IMR-90 (cell line): ENCODE results near the gene SOX5. TPM values are rescaled to one million over a fixed set of nuclear protein-coding genes. Genes with fewer than 3 reads are reported as not detected.

Experiments used
- ATAC-seq: fragments of 200-7000 bp; cut with Tn5 transposase; 2 replicates; pipeline ENCODE4 v1.9.1; 2020; ENCODE audit warnings: low read depth, mild to moderate bottlenecking, moderate library complexity
- BruUV-seq: library from RNA; stranded (reverse); fragments of 400-500 nt; replicated peaks from 2 replicates; lab custom pipeline; 2021; lab: Mats Ljungman, UMichigan
- CTCF ChIA-PET: fragments of 300-600 bp; formaldehyde crosslinking; extraction: SDS; loops from one replicate; lab custom pipeline; 2021; ENCODE audit warnings: antibody characterized with exemption; lab: Yijun Ruan, JAX
- POLR2A ChIA-PET: fragments of 300-600 bp; sonication (Branson Sonifier 250); formaldehyde crosslinking; loops from one replicate; lab custom pipeline; 2022; ENCODE audit warnings: antibody characterized with exemption; ENCODE audit not compliant: unreplicated experiment; lab: Charles Lee
- DNase-seq: peaks from one replicate; pipeline ENCODE4 v3.0.0; 2013
- H2AFZ ChIP-seq: replicated peaks from 2 replicates; pipeline ENCODE3; 2013; ENCODE audit warnings: low read length, mild to moderate bottlenecking; ENCODE audit not compliant: poor library complexity
- H2AK5ac ChIP-seq: 2 replicates; pipeline ENCODE4 v1.6.1; 2013; ENCODE audit warnings: low read depth, low read length, inconsistent platforms
- H2AK9ac ChIP-seq: replicated peaks from 2 replicates; pipeline ENCODE3; 2013; ENCODE audit warnings: mild to moderate bottlenecking, low read depth, low read length, moderate library complexity; ENCODE audit not compliant: poor library complexity
- H2BK120ac ChIP-seq: 2 replicates; pipeline ENCODE4 v1.6.1; 2013; ENCODE audit warnings: low read depth, low read length, inconsistent platforms
- H2BK15ac ChIP-seq: 3 replicates; pipeline ENCODE4 v1.6.1; 2013; ENCODE audit warnings: low read depth, low read length, inconsistent platforms
- H2BK20ac ChIP-seq: 2 replicates; pipeline ENCODE4 v1.6.1; 2013; ENCODE audit warnings: low read depth, mild to moderate bottlenecking, inconsistent platforms, low read length, moderate library complexity
- H2BK5ac ChIP-seq: 2 replicates; pipeline ENCODE4 v1.6.1; 2013; ENCODE audit warnings: mild to moderate bottlenecking, low read depth, low read length, inconsistent platforms; ENCODE audit not compliant: poor library complexity, severe bottlenecking
- H3K14ac ChIP-seq: replicated peaks from 2 replicates; pipeline ENCODE4 v1.6.1; 2013; ENCODE audit warnings: low read depth, low read length, inconsistent platforms
- H3K18ac ChIP-seq: 2 replicates; pipeline ENCODE4 v1.6.1; 2013; ENCODE audit warnings: low read depth, low read length, control low read depth
- H3K23ac ChIP-seq: 2 replicates; pipeline ENCODE4 v1.6.1; 2013; ENCODE audit warnings: low read depth, low read length, inconsistent platforms
- H3K27ac ChIP-seq: 2 replicates; pipeline ENCODE4 v1.5.1; 2013; ENCODE audit warnings: mild to moderate bottlenecking, control low read depth, low read length; ENCODE audit not compliant: insufficient read depth
- H3K27me3 ChIP-seq: 2 replicates; pipeline ENCODE4 v1.6.1; 2013; ENCODE audit warnings: low read length; ENCODE audit not compliant: control insufficient read depth, insufficient read depth
- H3K36me3 ChIP-seq: 2 replicates; pipeline ENCODE4 v1.6.1; 2013; ENCODE audit warnings: low read length, mixed read lengths; ENCODE audit not compliant: control insufficient read depth, insufficient read depth
- H3K4ac ChIP-seq: 2 replicates; pipeline ENCODE4 v1.6.1; 2013; ENCODE audit warnings: low read depth, low read length, inconsistent platforms
- H3K4me1 ChIP-seq: 2 replicates; pipeline ENCODE4 v1.6.1; 2013; ENCODE audit warnings: low read length, mixed read lengths; ENCODE audit not compliant: control insufficient read depth, insufficient read depth
- H3K4me2 ChIP-seq: 2 replicates; pipeline ENCODE4 v1.6.1; 2013; ENCODE audit warnings: low read depth, mild to moderate bottlenecking, control low read depth, low read length, moderate library complexity
- H3K4me3 ChIP-seq: 2 replicates; pipeline ENCODE4 v1.5.1; 2013; ENCODE audit warnings: low read depth, mild to moderate bottlenecking, control low read depth, low read length, moderate library complexity; ENCODE audit not compliant: insufficient read depth
- H3K56ac ChIP-seq: 2 replicates; pipeline ENCODE4 v1.6.1; 2013; ENCODE audit warnings: low read length, inconsistent platforms; ENCODE audit not compliant: insufficient read depth; ENCODE audit errors: extremely low read depth
- H3K79me1 ChIP-seq, 2 experiments: 2 replicates each; pipeline ENCODE4 v1.6.1; 2013; ENCODE audit warnings: low read length in 2 of 2, inconsistent platforms in 1 of 2, low read depth in 1 of 2
- H3K9ac ChIP-seq: 2 replicates; pipeline ENCODE4 v1.6.1; 2013; ENCODE audit warnings: low read depth, low read length, control low read depth
- H3K9me1 ChIP-seq: 2 replicates; pipeline ENCODE4 v1.6.1; 2013; ENCODE audit warnings: low read length, inconsistent platforms; ENCODE audit not compliant: insufficient read depth
- H3K9me3 ChIP-seq: 2 replicates; pipeline ENCODE4 v1.6.1; 2013; ENCODE audit warnings: low read length; ENCODE audit not compliant: control insufficient read depth, insufficient read depth
- H4K20me1 ChIP-seq: 2 replicates; pipeline ENCODE4 v1.6.1; 2013; ENCODE audit warnings: low read length, inconsistent platforms; ENCODE audit not compliant: insufficient read depth
- H4K5ac ChIP-seq: 2 replicates; pipeline ENCODE4 v1.6.1; 2013; ENCODE audit warnings: mild to moderate bottlenecking, low read depth, low read length, control low read depth
- H4K8ac ChIP-seq, 2 experiments: 2 replicates each; pipeline ENCODE4 v1.6.1; 2013; ENCODE audit warnings: low read depth in 2 of 2, low read length in 2 of 2, control low read depth in 1 of 2, inconsistent platforms in 1 of 2
- H4K91ac ChIP-seq: 2 replicates; pipeline ENCODE4 v1.6.1; 2013; ENCODE audit warnings: low read depth, low read length, inconsistent platforms; ENCODE audit not compliant: insufficient read depth
- BHLHE40 ChIP-seq: fragments of 150-350 bp; IDR thresholded peaks from 2 replicates; pipeline ENCODE4 v1.6.1; 2016; ENCODE audit warnings: mild to moderate bottlenecking, low read depth, low read length
- CEBPB ChIP-seq: IDR thresholded peaks from 2 replicates; pipeline ENCODE4 v1.6.1; 2012; ENCODE audit warnings: low read depth, low read length, improper control_type of control experiment
- CHD1 ChIP-seq: IDR thresholded peaks from 2 replicates; pipeline ENCODE4 v1.6.1; 2012; ENCODE audit warnings: low read depth, low read length, improper control_type of control experiment
- FOS ChIP-seq: fragments of 150-350 bp; IDR thresholded peaks from 2 replicates; pipeline ENCODE4 v1.6.1; 2016; ENCODE audit warnings: low read depth, low read length
- MAFK ChIP-seq: IDR thresholded peaks from 2 replicates; pipeline ENCODE4 v1.6.1; 2012; ENCODE audit warnings: low read depth, low read length, improper control_type of control experiment
- MAZ ChIP-seq: IDR thresholded peaks from 2 replicates; pipeline ENCODE4 v1.6.1; 2012; ENCODE audit warnings: low read depth, mild to moderate bottlenecking, low read length, improper control_type of control experiment, moderate library complexity, borderline replicate concordance
- MXI1 ChIP-seq: IDR thresholded peaks from 2 replicates; pipeline ENCODE4 v1.6.1; 2012; ENCODE audit warnings: low read depth, mild to moderate bottlenecking, low read length, moderate library complexity, borderline replicate concordance
- NFE2L2 ChIP-seq: fragments of 150-350 bp; IDR thresholded peaks from 2 replicates; pipeline ENCODE4 v1.6.1; 2016; ENCODE audit warnings: low read depth, mild to moderate bottlenecking, low read length
- POLR2A ChIP-seq: IDR thresholded peaks from 2 replicates; pipeline ENCODE4 v1.6.1; 2012; ENCODE audit warnings: mild to moderate bottlenecking, low read depth, low read length
- RAD21 ChIP-seq: IDR thresholded peaks from 2 replicates; pipeline ENCODE4 v1.6.1; 2012; ENCODE audit warnings: low read length, improper control_type of control experiment
- RCOR1 ChIP-seq: IDR thresholded peaks from 2 replicates; pipeline ENCODE4 v1.6.1; 2012; ENCODE audit warnings: mild to moderate bottlenecking, low read length, improper control_type of control experiment; ENCODE audit not compliant: insufficient replicate concordance
- RFX5 ChIP-seq: IDR thresholded peaks from 2 replicates; pipeline ENCODE4 v1.8.0; 2012; ENCODE audit warnings: low read depth, mild to moderate bottlenecking, low read length, moderate library complexity
- SMC3 ChIP-seq: fragments of 150-350 bp; IDR thresholded peaks from 2 replicates; pipeline ENCODE4 v1.6.1; 2016; ENCODE audit warnings: low read depth, mild to moderate bottlenecking, antibody characterized with exemption, low read length, moderate library complexity
- USF2 ChIP-seq: fragments of 150-350 bp; IDR thresholded peaks from 2 replicates; pipeline ENCODE4 v1.6.1; 2017; ENCODE audit warnings: mild to moderate bottlenecking, antibody characterized with exemption, low read length, low read depth
- WGBS, 2 experiments: methylation state at CpG; one replicate each; pipeline versions ENCODE4 v1.1.5 to v1.1.7; 2013; ENCODE audit warnings: missing lambda C conversion rate in 2 of 2; ENCODE audit not compliant: insufficient read length in 1 of 2; ENCODE audit errors: extremely low coverage in 2 of 2; 5-methylcytosine and 5-hydroxymethylcytosine counted together
- dilution Hi-C: fragments of 300-500 bp; cut with HindIII; formaldehyde crosslinking; loops from one replicate; pipeline ENCODE4 v1.14.3; 2018; ENCODE audit warnings: low sequenced_read_pairs; ENCODE audit not compliant: unreplicated experiment
- in situ Hi-C: fragments of 300-500 bp; cut with MboI; formaldehyde crosslinking; loops from 3 replicates; pipeline ENCODE4 v1.14.3; 2019; ENCODE audit warnings: low sequenced_read_pairs, inconsistent platforms, mixed read lengths
- intact Hi-C: fragments of 100-400 bp; cut with micrococcal nuclease; formaldehyde crosslinking; loops from 2 replicates; pipeline ENCODE4 v1.10.0; 2022
- polyA plus RNA-seq, 3 experiments: library from polyadenylated mRNA; depleted of rRNA; stranded (reverse); fragments of >200 nt; gene quantifications; 2 replicates each; pipeline ENCODE4 v1.2.3, GENCODE V29; 2012; ENCODE audit warnings: low replicate concordance in 1 of 3
- total RNA-seq: library from RNA; depleted of rRNA; stranded (reverse); fragments of >200 nt; gene quantifications from 2 replicates; pipeline ENCODE4 v1.2.3, GENCODE V29; 2012
- TF ChIP-seq, protein P1 (sequence below): conservative IDR thresholded peaks from 2 replicates; pipeline ENCODE4 v1.5.1; 2012; ENCODE audit warnings: mild to moderate bottlenecking, low read depth, low read length, improper control_type of control experiment
- TF ChIP-seq, protein P2 (sequence below): fragments of 150-350 bp; IDR thresholded peaks from 2 replicates; pipeline ENCODE4 v1.6.1; 2016; ENCODE audit warnings: low read depth, mild to moderate bottlenecking, low read length, moderate library complexity, borderline replicate concordance

The SOX5 gene
- total and polyA plus RNA-seq, 2 of the 4 experiments (the other 2 are of a cell fraction), result 1.1 to 13.1 TPM

- H3K27me3 ChIP-seq, result no peaks in the 10 kb centered on the region
- no peaks in the 10 kb centered on the region for H3K4me1 ChIP-seq
- H3K4me2 ChIP-seq, result no peak overlapping the region
- H4K8ac ChIP-seq, result no peak overlapping the region
- no peak overlapping the region for H2AK9ac ChIP-seq
- DNase-seq (no peak), ATAC-seq (no peak)
- H3K18ac ChIP-seq, result no peak overlapping the region
- no peaks in the 10 kb centered on the region for H3K36me3 ChIP-seq
- no peak overlapping the region for H3K23ac ChIP-seq
- no peaks in the 10 kb centered on the region for H3K9me1 ChIP-seq
- H4K5ac ChIP-seq, result no peak overlapping the region
- H3K56ac ChIP-seq, result no peak overlapping the region
- ChIA-PET POLR2A (no interaction called here), CTCF (no interaction called here)
- WGBS, 2 experiments, result 20% methylated on average over 2 of the region's 8 CpGs; no CpG with 5 or more reads in 1 of the 2 experiments
- no peak overlapping the region for H4K91ac ChIP-seq
- intact Hi-C loops (no loop called here), dilution Hi-C loops (no loop called here), in situ Hi-C loops (no loop called here)
- H3K4ac ChIP-seq, result no peak overlapping the region
- H4K20me1 ChIP-seq, result no peaks in the 10 kb centered on the region
- H3K14ac ChIP-seq, result no peak overlapping the region
- H3K9ac ChIP-seq, result no peak overlapping the region
- H3K79me1 ChIP-seq, result no peaks in the 10 kb centered on the region
- no peak overlapping the region for H2AK5ac ChIP-seq
- no peak overlapping the region for H2BK5ac ChIP-seq
- H2BK15ac ChIP-seq, result no peak overlapping the region
- TF ChIP-seq USF2 (no peak), NFE2L2 (no peak), CEBPB (no peak), MAZ (no peak), MXI1 (no peak), MAFK (no peak), RCOR1 (no peak), RAD21 (no peak), BHLHE40 (no peak), CHD1 (no peak), POLR2A (no peak), SMC3 (no peak), RFX5 (no peak), FOS (no peak)
- TF ChIP-seq, protein P1, sequence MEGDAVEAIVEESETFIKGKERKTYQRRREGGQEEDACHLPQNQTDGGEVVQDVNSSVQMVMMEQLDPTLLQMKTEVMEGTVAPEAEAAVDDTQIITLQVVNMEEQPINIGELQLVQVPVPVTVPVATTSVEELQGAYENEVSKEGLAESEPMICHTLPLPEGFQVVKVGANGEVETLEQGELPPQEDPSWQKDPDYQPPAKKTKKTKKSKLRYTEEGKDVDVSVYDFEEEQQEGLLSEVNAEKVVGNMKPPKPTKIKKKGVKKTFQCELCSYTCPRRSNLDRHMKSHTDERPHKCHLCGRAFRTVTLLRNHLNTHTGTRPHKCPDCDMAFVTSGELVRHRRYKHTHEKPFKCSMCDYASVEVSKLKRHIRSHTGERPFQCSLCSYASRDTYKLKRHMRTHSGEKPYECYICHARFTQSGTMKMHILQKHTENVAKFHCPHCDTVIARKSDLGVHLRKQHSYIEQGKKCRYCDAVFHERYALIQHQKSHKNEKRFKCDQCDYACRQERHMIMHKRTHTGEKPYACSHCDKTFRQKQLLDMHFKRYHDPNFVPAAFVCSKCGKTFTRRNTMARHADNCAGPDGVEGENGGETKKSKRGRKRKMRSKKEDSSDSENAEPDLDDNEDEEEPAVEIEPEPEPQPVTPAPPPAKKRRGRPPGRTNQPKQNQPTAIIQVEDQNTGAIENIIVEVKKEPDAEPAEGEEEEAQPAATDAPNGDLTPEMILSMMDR, result no peak
- TF ChIP-seq, protein P2, sequence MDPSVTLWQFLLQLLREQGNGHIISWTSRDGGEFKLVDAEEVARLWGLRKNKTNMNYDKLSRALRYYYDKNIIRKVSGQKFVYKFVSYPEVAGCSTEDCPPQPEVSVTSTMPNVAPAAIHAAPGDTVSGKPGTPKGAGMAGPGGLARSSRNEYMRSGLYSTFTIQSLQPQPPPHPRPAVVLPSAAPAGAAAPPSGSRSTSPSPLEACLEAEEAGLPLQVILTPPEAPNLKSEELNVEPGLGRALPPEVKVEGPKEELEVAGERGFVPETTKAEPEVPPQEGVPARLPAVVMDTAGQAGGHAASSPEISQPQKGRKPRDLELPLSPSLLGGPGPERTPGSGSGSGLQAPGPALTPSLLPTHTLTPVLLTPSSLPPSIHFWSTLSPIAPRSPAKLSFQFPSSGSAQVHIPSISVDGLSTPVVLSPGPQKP, result no peak
- BruUV-seq, result no TSS peak
- H3K4me3 ChIP-seq, result no peak overlapping the region
- H2BK120ac ChIP-seq, result no peak overlapping the region
- no peak overlapping the region for H3K27ac ChIP-seq
- H2AFZ ChIP-seq, result no peak overlapping the region
- no peak overlapping the region for H2BK20ac ChIP-seq
- H3K9me3 ChIP-seq, result no peaks in the 10 kb centered on the region
Observed at GRCh38 chr12:23564451-23565152, 384.9 kb downstream of the SOX5 start.
